Measurements from ENCODE around the gene POLR3H.

The POLR3H gene

DNA sequence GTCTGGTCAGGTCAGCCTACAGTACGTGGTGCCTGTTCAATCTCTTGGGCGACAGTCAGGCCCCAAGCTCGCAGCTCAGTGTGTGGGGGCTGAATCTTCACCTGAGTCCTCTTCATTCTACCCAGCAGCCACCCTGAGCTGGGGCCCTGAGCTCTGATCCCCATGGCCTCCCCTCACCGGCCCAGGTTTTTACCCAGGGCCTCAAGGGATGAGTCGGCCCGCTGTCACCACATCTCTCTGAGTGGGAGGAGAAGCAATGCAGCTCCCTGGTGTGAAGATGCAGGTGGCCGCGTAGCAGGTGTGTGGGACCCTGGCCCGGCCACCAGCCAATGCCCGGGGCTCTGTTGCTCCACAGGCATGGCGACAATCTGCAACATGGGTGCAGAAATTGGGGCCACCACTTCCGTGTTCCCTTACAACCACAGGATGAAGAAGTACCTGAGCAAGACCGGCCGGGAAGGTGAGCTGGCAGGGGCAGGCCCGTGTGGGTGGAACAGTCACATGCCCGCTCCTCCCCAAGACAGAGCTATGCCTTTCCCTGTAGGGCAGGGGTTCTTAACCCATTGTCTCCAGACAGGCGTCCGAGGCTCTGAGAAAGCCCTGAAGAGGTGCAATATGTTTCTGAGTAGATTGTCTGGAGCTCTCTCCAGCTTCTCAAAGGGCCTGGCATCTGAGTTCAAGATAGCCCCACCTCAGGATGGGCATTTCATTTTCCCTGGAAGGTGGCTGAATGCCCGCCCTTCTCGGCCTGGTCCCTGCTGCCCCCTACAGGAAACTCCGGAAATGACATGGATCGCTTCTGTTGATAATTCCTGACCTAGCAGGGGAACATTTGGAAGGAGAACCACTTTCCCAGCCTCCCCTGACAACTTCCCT is 26.9 kb downstream of the POLR3H start:
- DNase-seq (ENCODE audit: low read depth in 2 of 2), result no peak

DNA sequence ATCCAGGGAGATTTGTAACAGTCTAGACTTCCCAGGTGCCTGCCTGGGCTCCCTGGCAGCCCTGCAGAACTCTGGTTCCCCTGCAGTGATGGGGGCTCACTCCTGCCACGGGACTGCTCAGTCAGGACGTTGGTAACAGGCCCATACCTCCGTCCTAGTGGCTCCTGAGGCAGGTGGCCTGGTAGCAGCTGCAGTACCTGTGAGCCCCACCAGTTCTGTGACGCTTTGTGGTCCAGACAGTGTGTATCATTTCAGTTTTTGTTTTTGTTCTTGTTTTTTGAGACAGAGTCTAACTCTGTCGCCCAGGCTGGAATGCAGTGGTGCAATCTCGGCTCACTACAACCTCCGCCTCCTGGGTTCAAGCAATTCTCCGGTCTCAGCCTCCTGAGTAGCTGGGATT is 27.8 kb downstream of the POLR3H start:
- DNase-seq (ENCODE audit: low read depth in 2 of 2), result no peak

DNA sequence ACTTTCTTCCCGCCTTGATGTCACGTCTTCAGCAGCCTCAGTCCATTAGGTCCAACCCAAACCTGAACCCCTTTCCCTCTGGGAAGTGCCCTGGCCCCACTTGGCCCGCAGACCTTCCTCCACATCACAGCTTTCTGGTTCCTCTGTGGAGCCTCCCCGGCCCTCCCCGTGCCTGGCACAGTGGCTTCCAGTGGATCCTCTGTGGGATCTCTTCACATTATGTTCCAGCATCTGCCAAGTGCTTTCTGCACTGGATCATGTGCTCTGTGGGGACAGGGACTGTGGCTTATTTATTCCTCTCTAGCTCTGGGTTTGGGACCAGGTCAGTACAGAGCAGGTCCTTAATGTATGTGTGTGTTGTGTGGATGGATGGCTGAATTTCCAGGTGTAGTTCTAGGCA is 30.9 kb downstream of the POLR3H start:
- DNase-seq (ENCODE audit: low read depth in 2 of 2), result no peak

DNA sequence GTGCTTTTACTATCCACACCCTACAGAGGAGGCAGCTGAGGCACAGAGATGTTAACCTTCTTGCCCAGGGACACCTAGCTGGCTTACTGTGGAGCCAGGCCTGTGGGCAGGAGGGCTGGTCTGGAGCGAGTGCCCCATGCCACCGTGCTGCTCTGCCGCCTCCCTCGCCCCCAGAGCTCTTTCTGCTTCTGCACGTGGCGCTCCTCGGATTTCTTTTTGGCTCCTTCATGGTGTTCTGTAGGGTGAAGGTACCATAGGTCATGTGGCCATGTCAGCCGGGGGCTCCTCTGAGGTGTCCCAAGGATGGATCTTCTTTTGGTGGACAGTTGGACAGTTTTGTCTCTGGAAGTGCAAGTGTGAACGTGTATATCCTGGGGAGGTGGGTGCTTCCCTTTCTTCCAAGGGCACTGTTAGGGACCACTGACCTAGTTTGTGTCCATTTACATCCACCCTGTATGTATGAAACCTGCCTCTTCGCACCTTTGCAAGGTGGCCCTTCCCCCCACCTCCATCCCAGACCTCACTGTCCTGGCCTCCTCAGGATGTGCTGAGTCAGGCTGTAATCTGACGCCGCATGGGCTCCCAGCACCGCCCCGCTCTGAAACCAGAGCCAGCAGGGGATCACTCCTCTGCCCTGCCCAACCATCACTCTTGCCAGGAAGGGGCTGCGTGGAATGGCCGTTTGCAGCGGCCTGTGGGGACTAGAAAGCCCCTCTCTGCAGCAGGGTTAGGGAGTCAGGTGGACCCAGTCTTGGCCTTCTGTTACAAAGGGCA is 31.7 kb downstream of the POLR3H start:
- no peak for DNase-seq (ENCODE audit: low read depth in 2 of 2)

DNA sequence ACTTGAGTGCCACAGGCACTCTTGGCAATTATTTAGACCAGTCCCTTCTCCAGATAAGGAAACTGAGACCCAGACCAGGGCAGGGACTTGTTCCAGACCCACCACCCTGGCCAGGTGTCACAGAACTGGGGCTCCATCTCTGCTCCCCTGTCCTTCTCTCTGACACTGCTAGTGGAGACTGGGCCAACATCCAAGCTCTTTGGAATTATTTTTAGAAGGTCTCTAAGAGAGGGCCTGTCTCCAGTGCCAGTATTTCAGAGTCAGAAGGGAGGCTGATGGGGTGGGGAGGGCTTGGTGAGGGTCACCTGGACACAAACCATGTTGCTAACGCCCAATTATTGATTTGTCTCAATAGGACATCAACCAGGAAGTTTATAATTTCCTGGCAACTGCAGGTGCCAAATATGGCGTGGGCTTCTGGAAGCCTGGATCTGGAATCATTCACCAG is 32.7 kb downstream of the POLR3H start:
- DNase-seq (ENCODE audit: low read depth in 2 of 2), result no peak

DNA sequence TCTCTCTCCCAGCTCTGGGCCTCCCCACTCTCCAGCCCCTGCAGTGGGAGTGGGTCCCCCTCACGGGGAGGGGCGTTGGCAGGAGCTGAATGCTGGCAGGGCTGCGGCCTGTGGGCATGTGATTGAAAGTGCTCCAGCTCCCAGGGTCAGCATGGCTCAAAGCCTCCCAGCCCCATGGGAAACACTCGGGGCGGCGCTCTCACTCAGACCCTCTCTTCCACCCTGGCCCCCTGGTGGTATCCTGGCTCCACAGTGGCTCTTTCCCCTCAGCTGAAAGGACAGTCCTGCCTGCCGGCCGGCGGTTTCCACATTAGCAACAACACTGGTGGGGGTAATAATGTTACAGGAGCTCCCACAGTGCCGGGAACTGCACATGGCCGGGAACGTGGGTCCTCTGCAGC is 35.5 kb downstream of the POLR3H start:
- no peak for DNase-seq (ENCODE audit: low read depth in 2 of 2)

DNA sequence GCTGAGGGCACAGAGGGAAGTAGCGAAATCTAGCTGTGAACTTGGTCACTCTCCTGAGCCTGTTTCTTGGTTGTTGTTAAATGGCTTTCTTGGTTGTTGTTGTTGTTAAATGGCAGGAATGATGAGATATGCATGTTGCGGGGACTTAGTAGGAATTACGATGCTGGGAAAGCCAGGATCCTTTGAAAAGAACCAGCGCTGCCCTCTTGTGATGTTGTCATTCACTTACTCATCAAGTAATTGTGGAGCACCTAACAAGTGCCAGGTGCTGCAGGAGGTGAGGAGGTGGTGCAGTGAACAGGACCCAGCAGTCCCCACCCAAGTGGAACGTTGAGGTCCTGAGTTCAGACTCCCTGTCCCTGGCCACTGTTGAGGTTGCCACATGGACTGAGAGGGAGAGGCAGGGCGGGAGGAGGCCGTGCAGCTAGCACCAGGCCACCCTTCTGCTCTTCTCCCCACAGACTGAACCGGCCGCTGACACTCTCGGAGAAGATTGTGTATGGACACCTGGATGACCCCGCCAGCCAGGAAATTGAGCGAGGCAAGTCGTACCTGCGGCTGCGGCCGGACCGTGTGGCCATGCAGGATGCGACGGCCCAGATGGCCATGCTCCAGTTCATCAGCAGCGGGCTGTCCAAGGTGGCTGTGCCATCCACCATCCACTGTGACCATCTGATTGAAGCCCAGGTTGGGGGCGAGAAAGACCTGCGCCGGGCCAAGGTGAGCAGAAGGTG is 36.8 kb downstream of the POLR3H start:
- DNase-seq (ENCODE audit: low read depth in 2 of 2), result no peak

DNA sequence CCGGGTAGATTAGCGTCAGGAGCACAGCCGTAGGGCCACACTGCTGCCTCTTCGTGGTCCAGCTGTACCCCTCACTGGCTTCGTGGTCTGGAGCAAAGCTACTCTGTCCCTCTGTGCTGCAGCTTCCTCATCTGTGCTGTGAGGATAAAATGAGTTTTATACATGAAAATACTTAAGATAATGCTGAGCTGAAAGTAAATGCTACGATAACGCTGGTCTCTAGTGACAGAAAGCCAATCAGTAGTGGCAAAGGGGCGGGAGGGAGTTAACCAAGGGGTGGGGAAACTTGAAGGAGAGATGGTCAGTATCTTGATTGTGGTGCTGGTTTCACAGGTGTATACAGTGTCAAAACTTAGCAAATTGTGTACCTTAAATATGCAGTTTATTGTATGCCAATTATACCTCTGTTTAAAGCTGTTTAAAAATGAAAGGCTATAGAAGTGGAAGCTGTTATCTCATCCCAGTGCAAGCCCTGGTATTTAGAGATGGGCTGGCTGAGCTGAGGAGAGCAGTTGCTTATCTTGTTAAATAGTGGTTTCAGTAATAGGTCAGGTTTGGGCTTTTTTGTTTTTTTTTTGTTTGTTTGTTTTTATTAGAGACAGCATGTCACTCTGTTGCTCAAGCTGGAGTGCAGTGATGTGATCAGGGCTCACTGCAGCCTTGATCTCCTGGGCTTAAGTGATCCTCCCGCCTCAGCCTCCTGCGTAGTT is 38.6 kb downstream of the POLR3H start:
- DNase-seq (ENCODE audit: low read depth in 2 of 2), result no peak

DNA sequence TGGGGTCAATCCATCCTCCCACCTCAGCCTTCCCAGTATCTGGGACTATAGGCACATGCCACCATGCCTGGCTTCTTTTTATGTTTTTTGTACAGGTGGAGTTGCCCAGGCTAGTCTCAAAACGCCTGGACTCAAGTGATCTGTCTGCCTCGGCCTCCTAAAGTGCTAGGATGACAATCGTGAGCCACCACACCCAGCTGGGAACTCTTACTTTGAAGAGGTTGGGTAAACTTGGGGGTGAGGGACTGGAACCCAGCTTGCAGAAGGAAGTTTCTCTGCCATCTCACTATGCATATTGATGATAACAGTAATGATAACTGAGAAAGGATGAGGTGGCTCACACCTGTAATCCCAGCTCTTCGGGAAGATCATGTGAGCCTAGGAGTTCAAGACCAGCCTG is 39.5 kb downstream of the POLR3H start:
- DNase-seq (ENCODE audit: low read depth in 2 of 2), result no peak

DNA sequence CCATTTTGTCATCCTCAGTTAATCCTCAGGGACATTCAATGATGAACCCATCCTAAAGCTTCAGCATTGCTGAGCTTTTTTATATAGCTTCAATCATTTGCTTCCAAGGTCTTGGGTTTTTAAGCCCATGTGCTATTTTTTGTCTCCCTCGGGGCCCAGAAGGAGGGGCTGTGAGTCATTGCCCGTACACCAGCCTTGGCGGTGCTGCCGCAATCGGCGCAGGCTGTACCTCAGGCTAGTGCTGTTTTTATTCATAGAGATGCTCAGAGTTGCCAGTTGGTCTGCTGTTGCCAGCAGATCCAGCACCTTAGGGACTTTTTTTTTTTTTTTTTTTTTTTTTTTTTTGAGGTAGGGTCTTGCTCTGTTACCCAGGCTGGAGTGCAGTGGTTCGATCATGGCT is 39.9 kb downstream of the POLR3H start:
- no peak for DNase-seq (ENCODE audit: low read depth in 2 of 2)

DNA sequence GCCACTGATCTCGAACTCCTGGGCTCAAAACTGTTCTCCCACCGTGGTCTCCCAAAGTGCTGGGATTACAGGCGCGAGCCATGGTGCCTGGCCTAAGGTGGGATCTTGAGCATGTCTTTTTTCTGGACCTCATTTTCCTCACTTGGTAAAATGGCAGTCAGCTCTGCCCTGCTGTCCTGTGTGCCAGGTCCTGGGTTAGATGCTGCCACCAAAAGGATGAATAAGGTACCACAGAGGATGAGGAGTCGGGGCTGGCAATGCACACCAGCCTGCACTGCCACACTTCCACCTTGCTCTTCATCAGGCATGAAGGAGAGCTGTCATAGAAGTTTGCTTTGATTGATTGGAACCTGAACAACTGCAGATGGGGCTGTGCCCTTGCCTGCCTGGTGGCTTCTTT is 43.1 kb downstream of the POLR3H start:
- DNase-seq (ENCODE audit: low read depth in 2 of 2), result no peak

DNA sequence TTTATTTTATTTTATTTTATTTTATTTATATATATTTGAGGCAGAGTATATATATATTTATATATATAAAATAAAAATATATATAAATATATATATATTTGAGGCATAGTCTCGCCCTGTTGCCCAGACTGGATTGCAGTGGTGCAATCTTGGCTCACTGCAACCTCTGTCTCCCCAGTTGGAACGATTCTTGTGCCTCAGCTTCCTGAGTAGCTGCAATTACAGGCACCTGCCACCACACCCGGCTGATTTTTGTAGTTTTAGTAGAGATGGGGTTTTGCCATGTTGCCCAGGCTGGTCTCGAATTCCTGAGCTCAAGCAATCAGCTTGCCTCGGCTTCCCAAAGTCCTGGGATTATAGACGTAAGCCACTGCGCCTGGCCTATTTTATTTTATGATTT is 44.0 kb downstream of the POLR3H start:
- no peak for DNase-seq (ENCODE audit: low read depth in 2 of 2)

DNA sequence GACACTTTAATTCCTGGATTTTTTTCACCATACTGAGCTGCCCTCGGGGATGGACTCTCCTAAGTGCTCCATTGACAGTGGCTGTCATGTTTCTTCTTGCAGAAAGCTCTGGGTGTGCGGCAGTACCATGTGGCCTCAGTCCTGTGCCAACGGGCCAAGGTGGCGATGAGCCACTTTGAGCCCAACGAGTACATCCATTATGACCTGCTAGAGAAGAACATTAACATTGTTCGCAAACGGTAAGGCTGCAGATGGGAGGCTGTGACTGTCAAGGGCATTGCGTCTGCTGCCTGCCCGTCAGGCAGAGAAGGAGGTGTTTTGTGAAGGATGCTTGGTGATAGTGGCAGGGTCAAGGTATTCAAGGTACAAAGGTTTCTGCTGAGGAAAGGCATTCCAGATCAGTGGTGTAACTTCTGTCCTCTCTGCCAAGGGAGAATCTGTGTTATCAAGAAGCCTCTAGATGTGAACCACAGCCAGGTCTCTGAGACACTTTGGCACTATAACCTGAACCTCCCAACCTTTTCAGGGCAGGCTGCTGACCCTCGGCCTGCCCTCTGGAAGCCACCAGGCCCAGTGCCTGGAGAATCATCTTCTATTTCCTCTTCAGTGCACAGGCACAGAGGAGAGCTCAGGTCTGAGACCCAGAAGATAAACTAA is 44.5 kb downstream of the POLR3H start:
- no peak for DNase-seq (ENCODE audit: low read depth in 2 of 2)

DNA sequence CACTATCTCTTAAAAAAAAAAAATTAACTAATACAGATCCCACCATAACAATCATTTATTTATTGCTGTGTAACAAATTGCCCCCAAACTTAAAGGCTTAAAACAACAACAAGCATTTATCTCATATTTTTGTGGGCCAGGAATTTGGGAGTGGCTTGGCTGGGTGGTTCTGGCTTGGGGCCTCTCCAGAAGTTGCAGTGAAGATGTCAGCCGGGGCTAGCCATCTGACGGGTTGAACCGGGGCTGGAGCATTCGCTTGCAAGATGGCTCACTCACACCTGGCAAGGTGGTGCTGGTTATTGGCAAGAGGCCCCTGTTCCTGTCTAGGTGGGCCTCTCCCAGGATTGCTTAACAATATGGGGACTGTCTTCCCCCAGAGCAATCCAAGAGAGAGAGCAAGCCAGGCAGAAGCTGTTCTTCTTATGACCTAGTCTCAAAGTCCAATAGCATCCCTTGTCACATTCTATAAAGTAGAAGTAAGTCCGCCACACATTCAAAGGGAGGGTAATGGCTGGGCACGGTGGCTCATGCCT is 45.9 kb downstream of the POLR3H start:
- DNase-seq (ENCODE audit: low read depth in 2 of 2), result no peak

DNA sequence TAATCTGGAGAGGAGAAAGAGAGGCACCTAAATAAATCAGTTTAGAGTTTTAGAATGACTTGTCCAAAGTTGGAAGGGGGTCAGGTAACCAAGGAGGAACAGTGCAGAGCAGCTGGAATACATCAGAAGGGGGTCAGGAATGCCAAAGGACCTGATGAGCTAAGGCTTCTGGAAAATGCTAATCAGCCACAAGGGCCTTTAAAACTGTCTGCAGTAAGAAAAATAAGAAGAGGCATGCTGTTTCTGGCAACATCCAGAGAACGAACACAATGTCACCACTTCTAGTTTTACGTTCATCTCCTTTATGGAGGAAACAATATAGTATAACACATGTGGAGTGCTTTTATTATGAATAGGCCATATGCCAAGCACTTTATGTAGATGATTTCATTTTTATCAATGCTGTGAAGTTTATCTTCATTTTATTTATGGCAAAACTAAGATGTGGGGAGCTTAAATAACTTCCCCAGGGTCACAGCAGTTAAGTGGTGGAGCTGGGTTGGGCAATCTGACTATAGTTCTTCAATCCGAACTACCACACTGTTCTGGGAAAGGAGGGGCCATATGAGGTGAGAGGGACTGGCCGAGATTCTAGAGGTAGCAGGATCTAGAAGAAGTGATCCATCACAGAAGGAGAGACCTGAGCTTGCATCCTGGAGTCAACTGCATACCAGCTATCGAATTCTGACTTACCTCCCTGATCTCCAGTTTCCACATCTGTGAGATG is 52.7 kb downstream of the POLR3H start:
- no peak for DNase-seq (ENCODE audit: low read depth in 2 of 2)

DNA sequence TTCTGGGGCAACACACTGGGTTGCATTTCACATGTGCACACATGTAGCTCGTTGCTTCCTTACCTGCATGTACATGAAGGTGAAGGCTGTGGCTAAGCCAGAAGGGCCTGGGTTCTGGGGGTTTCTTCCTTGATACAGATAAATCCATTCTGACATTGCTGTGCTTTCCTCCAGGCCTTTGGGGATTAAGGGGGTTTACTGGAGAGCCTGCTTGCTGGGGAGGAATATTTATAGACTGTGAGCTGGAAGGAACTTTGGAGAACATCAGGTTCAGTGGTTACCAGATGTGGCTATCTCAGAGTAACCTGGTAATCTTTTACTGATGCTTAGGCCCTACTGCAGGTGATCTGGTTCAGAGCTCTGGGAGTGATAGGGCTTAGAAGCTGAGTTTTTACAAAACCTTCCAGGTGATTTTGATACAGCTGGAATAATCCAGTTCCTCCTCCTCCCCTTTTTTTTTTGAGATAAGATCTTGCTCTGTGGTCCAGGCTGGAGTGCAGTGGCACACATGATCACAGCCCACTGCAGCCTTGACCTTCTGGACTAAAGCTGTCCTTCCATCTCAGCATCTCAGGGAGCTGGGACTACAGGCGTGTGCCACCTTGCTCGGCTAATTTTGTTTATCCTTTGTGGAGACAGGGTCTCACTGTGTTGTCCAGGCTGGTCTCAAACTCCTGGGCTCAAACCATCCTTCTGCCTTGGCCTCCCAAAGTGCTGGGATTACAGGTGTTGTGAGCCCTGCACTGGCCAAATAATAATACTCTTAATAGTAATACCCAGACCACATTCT is 55.5 kb downstream of the POLR3H start:
- DNase-seq (ENCODE audit: low read depth in 2 of 2), result no peak

DNA sequence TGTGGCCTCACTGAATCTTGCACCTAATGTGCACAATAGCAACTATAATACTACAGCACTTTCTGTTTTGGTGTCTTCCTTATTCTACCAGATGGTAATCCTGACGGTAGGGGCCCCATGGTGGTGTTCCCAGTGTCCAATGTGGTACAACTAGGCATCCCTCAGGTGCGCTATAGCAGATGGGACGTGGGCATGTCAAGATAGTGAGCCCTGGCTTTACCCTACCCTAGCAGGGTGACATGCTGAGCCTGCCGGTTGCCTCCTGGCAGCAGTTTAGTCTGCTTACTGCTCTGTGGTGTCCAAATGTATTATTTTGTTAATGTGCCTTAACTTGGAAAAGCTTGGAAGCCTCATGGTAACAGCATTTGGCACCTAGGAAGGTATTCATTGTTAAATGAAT is 56.2 kb downstream of the POLR3H start:
- no peak for DNase-seq (ENCODE audit: low read depth in 2 of 2)

DNA sequence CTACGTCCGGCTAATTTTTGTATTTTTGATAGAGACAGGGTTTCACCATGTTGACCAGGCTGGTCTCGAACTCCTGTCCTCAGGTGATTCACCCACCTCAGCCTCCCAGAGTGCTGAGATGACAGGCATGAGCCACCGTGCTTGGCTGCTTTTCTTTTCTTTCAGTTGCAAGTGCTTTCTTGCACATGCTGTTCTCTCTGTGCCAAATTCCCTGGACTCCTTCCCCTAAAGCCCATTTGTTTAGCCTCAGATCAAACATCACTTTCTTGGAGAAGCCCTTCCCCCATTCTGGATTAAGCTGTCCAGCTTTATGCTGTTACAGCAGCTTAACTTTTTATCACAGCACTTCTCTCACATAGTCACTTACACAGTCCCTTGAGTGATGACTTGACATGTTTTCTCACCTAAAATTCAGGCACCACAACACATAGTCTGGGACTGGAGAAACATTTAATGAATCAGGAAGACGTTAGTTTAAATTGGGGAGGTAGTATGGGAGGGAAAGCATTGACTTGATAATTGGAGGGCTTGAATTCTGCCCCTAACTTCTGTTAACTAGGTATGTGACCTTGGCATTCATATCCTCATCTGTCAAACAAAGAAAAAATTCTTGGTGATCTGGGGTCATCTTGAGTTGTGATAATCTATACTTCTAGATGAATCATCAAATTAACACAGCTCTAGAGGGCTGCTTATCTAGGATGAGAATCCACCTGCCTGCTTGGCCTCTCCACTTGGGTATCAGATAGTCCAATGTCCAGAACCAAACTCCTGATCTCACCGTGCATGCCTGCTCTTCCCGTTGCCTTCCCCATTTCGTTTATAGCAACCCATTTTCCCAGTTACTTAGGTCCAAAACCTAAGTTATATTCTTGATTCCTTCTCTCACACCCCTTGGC is 57.0 kb downstream of the POLR3H start:
- DNase-seq (ENCODE audit: low read depth in 2 of 2), result no peak

Measured in stimulated activated CD8-positive, alpha-beta memory T cell treated with anti-CD3 and anti-CD28 coated beads, Interleukin-7, amount 100 ng/mL, for 4 hours (primary cell).